Colonic mucosa (tissue), 4 donors: ENCODE measurements around the gene ATF1. TPM values are rescaled to one million over a fixed set of nuclear protein-coding genes. Genes with fewer than 3 reads are reported as not detected.

Source experiments
- DNase-seq: peaks from one replicate; pipeline ENCODE4 v3.0.0-alpha.2; 2020
- H3K27ac ChIP-seq: fragments of 200-600 bp; one replicate; pipeline ENCODE4 v1.8.0; 2021
- H3K27me3 ChIP-seq: fragments of 200-600 bp; one replicate; pipeline ENCODE4 v1.8.0; 2021
- H3K36me3 ChIP-seq: fragments of 200-600 bp; one replicate; pipeline ENCODE4 v1.8.0; 2021
- H3K4me1 ChIP-seq: fragments of 200-600 bp; one replicate; pipeline ENCODE4 v1.8.0; 2021; ENCODE audit warnings: mild to moderate bottlenecking
- H3K4me3 ChIP-seq: fragments of 200-600 bp; one replicate; pipeline ENCODE4 v1.8.0; 2021
- H3K9ac ChIP-seq, 2 donors: one replicate each; pipeline ENCODE4 v1.7.0; 2013; ENCODE audit warnings: control low read depth in 2 of 2, low read depth in 2 of 2, low read length in 2 of 2
- H3K9me3 ChIP-seq: fragments of 200-600 bp; one replicate; pipeline ENCODE4 v1.8.0; 2021
- intact Hi-C: fragments of 100-400 bp; cut with DNase I; formaldehyde crosslinking; loops from one replicate; pipeline ENCODE4 v1.14.1; 2022
- total RNA-seq, 2 donors: library from RNA; stranded (reverse); fragmentation: NEBNext Ultra II Directional in 1 of 2; extraction: Animal tissue kit (Norgen Biotek cat#: 25700) in 1 of 2; gene quantifications; one replicate each; pipeline ENCODE4 v1.2.1, GENCODE V29; 2021
- TF ChIP-seq, protein P1 (sequence below): fragments of 200-600 bp; IDR thresholded peaks from one replicate; pipeline ENCODE4 v1.8.0; 2022; ENCODE audit warnings: antibody characterized with exemption, mild to moderate bottlenecking
- donor health status: healthy.
- donor health status: DM: no; HTN: no; CAD: no.
- donor health status: DM: no; HTN: no; CAD: no.

Gene ATF1
- total RNA-seq: 10 to 100 TPM; 39.5 to 49.9 TPM

DNA sequence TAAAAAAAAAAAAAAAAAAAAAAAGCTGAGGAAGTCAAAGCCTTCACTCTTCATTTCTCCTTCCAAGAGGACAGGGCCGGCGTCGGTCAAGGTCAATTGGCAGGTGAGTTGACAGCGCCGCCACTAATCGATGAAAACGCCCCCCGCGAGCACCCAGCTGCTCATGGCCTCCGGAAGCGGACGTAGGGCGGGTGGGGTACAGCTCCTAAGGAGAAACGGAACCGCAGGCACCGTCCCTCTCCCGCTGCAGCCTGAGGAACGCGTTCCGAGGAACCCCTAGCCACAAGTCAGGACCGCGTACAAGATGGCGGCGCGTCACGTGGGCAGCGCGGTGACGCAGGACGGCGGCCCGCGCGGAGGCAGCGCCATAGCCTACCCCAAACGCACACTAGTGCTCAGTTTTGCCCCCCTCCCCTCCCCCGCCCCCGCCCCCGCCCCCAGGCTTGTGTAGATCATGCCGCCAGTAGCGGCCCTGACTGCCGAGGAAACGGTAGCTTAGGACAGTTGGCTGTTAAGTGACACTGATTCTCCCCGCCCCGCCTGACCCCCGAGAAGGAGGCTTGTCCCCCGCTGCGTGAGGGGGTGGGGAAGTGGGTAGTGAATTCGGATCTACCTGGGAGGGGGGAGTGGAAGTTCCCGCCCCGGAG is at the start of gene ATF1:
Gene ATF1, plus strand, starts transcription at position 463 of the 647 bp plus-strand sequence. CDS start 16,045 bp downstream, outside the sequence.
- TF ChIP-seq, protein P1, sequence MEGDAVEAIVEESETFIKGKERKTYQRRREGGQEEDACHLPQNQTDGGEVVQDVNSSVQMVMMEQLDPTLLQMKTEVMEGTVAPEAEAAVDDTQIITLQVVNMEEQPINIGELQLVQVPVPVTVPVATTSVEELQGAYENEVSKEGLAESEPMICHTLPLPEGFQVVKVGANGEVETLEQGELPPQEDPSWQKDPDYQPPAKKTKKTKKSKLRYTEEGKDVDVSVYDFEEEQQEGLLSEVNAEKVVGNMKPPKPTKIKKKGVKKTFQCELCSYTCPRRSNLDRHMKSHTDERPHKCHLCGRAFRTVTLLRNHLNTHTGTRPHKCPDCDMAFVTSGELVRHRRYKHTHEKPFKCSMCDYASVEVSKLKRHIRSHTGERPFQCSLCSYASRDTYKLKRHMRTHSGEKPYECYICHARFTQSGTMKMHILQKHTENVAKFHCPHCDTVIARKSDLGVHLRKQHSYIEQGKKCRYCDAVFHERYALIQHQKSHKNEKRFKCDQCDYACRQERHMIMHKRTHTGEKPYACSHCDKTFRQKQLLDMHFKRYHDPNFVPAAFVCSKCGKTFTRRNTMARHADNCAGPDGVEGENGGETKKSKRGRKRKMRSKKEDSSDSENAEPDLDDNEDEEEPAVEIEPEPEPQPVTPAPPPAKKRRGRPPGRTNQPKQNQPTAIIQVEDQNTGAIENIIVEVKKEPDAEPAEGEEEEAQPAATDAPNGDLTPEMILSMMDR: no peak
- Histone ChIP-seq H3K4me1 (no peaks in the 10 kb centered on the region), H3K27ac (peak within 1 kb of the TSS; percentile 80), H3K27me3 (no peaks in the 10 kb centered on the region), H3K9ac (peak within 1 kb of the TSS; percentile 89 to 95), H3K36me3 (no peaks in the 10 kb centered on the region), H3K4me3 (peak within 1 kb of the TSS; percentile 91), H3K9me3 (no peaks in the 10 kb centered on the region)
- intact Hi-C loops: no loop called here
- DNase-seq: peak; percentile 90

DNA sequence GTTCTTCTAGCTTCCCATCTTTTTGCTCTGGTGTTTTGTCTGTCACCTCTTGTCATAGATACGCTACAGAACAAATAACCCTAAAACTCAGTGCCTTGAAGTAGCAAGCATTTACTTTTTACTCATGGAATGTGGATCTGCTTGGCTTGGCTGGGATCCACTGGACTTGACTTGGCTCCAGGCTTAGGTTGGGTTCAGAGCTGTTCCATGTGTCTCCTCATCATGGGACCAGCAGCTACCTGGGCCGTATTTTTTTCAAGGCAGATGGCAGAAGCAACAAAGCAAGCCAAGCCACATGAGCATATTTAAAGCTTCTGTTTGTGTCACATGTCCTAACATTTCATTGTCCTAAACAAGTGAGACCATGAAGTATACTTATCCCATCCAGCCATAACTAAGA is 48.7 kb upstream of the ATF1 start:
- Histone ChIP-seq H3K9me3 (no peaks in the 10 kb centered on the region), H3K9ac (no peak overlapping the region), H3K27me3 (no peaks in the 10 kb centered on the region), H3K27ac (no peak overlapping the region), H3K4me1 (no peaks in the 10 kb centered on the region), H3K4me3 (no peak overlapping the region), H3K36me3 (peaks cover 16% of the 10 kb centered on the region)
- TF ChIP-seq, protein P1: no peak
- intact Hi-C loops: no loop called here
- DNase-seq: no peak

DNA sequence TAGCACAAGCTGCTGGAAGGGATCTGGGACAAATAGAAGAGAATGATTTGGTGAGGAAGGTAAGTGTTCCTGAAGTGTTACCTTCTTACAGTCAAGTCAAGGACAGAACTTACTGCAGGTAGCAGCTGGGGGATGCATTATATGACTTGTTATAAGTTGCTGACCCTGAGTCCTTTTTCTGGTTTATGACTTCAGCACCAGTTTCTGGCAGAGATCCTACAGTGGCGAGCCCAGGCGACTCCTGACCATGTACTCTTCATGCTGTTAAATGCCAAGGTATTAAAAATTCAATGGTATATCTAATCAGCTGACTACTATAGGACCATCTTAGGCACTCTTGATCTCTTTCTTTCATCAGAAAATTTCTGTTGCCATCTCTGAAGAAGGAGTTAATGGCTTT is 45.1 kb upstream of the ATF1 start:
- H3K4me1 ChIP-seq: no peaks in the 10 kb centered on the region
- no peak overlapping the region for H3K27ac ChIP-seq
- H3K36me3 ChIP-seq: peaks cover 31% of the 10 kb centered on the region
- DNase-seq: no peak
- intact Hi-C loops: no loop called here
- H3K9me3 ChIP-seq: no peaks in the 10 kb centered on the region
- no peaks in the 10 kb centered on the region for H3K27me3 ChIP-seq
- TF ChIP-seq, protein P1: no peak
- no peak overlapping the region for H3K4me3 ChIP-seq
- no peak overlapping the region for H3K9ac ChIP-seq

DNA sequence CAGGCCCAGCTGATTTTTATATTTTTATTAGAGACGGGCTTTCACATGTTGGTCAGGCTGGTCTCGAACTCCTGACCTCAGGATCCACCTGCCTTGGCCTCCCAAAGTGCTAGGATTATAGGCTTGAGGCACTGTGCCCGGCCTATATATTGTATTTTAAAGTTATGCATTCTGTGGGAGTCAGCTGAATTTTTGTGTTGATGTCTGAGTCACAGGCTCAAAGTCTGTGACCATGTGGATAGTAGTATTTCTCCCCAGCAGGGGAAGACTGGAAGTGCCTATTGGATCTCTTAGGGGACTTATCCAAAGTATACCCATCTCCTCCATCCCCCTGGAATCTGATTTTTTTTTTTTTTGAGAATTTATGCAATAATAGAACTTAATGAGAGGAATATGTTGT is 43.8 kb upstream of the ATF1 start:
- Histone ChIP-seq H3K36me3 (peaks cover 34% of the 10 kb centered on the region), H3K27ac (no peak overlapping the region), H3K4me3 (no peak overlapping the region), H3K9me3 (no peaks in the 10 kb centered on the region), H3K27me3 (no peaks in the 10 kb centered on the region), H3K9ac (no peak overlapping the region), H3K4me1 (no peaks in the 10 kb centered on the region)
- intact Hi-C loops: no loop called here
- TF ChIP-seq, protein P1: no peak
- no peak for DNase-seq

GRCh38 chr12:50720501-50720900 is 43.4 kb upstream of the ATF1 start:
- Histone ChIP-seq H3K27ac (no peak overlapping the region), H3K9me3 (no peaks in the 10 kb centered on the region), H3K27me3 (no peaks in the 10 kb centered on the region), H3K36me3 (peaks cover 32% of the 10 kb centered on the region), H3K9ac (no peak overlapping the region), H3K4me1 (no peaks in the 10 kb centered on the region), H3K4me3 (no peak overlapping the region)
- TF ChIP-seq, protein P1: no peak
- DNase-seq: no peak
- intact Hi-C loops: no loop called here
